Measurements from ENCODE around the gene OOSP4A.

DNA sequence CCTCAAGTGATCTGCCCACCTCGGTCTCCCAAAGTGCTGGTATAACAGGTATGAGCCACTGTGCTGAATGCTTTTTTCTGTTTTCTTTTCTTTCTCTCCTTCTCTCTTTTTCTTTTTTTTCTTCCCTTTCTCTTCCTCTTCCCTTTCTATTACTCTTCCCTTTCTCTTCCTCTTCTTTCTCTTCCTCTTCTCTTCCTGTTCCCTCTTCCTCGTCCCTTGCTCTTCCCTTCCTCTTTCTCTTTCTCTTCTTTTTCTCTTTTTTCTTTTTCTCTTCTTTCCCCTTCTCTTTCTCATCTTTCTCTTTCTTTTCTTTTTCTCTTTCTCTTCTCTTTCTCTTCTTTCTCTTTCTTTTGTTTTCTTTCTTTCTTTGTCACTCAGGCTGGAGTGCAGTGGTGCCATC lies 24.4 kb upstream of the OOSP4A start:
- TF ChIP-seq ZBTB17 (tag by site-specific recombination; IDR thresholded peaks at IDR 0.05) = no peak
- TF ChIP-seq, protein P1, sequence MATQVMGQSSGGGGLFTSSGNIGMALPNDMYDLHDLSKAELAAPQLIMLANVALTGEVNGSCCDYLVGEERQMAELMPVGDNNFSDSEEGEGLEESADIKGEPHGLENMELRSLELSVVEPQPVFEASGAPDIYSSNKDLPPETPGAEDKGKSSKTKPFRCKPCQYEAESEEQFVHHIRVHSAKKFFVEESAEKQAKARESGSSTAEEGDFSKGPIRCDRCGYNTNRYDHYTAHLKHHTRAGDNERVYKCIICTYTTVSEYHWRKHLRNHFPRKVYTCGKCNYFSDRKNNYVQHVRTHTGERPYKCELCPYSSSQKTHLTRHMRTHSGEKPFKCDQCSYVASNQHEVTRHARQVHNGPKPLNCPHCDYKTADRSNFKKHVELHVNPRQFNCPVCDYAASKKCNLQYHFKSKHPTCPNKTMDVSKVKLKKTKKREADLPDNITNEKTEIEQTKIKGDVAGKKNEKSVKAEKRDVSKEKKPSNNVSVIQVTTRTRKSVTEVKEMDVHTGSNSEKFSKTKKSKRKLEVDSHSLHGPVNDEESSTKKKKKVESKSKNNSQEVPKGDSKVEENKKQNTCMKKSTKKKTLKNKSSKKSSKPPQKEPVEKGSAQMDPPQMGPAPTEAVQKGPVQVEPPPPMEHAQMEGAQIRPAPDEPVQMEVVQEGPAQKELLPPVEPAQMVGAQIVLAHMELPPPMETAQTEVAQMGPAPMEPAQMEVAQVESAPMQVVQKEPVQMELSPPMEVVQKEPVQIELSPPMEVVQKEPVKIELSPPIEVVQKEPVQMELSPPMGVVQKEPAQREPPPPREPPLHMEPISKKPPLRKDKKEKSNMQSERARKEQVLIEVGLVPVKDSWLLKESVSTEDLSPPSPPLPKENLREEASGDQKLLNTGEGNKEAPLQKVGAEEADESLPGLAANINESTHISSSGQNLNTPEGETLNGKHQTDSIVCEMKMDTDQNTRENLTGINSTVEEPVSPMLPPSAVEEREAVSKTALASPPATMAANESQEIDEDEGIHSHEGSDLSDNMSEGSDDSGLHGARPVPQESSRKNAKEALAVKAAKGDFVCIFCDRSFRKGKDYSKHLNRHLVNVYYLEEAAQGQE (tag by site-specific recombination; IDR thresholded peaks at IDR 0.05) = no peak
- TF ChIP-seq, protein P2, sequence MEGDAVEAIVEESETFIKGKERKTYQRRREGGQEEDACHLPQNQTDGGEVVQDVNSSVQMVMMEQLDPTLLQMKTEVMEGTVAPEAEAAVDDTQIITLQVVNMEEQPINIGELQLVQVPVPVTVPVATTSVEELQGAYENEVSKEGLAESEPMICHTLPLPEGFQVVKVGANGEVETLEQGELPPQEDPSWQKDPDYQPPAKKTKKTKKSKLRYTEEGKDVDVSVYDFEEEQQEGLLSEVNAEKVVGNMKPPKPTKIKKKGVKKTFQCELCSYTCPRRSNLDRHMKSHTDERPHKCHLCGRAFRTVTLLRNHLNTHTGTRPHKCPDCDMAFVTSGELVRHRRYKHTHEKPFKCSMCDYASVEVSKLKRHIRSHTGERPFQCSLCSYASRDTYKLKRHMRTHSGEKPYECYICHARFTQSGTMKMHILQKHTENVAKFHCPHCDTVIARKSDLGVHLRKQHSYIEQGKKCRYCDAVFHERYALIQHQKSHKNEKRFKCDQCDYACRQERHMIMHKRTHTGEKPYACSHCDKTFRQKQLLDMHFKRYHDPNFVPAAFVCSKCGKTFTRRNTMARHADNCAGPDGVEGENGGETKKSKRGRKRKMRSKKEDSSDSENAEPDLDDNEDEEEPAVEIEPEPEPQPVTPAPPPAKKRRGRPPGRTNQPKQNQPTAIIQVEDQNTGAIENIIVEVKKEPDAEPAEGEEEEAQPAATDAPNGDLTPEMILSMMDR (tag by site-specific recombination; IDR thresholded peaks at IDR 0.05) = no peak
- TF ChIP-seq, protein P3, sequence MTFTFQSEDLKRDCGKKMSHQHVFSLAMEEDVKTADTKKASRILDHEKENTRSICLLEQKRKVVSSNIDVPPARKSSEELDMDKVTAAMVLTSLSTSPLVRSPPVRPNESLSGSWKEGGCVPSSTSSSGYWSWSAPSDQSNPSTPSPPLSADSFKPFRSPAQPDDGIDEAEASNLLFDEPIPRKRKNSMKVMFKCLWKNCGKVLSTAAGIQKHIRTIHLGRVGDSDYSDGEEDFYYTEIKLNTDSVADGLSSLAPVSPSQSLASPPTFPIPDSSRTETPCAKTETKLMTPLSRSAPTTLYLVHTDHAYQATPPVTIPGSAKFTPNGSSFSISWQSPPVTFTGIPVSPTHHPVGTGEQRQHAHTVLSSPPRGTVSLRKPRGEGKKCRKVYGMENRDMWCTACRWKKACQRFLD (tag by site-specific recombination; IDR thresholded peaks at IDR 0.05) = no peak
- TF ChIP-seq ZNF600 (tag by site-specific recombination; IDR thresholded peaks at IDR 0.05) = no peak
- TF ChIP-seq KLF16 (tag by site-specific recombination; IDR thresholded peaks at IDR 0.05) = no peak
- TF ChIP-seq, protein P4, sequence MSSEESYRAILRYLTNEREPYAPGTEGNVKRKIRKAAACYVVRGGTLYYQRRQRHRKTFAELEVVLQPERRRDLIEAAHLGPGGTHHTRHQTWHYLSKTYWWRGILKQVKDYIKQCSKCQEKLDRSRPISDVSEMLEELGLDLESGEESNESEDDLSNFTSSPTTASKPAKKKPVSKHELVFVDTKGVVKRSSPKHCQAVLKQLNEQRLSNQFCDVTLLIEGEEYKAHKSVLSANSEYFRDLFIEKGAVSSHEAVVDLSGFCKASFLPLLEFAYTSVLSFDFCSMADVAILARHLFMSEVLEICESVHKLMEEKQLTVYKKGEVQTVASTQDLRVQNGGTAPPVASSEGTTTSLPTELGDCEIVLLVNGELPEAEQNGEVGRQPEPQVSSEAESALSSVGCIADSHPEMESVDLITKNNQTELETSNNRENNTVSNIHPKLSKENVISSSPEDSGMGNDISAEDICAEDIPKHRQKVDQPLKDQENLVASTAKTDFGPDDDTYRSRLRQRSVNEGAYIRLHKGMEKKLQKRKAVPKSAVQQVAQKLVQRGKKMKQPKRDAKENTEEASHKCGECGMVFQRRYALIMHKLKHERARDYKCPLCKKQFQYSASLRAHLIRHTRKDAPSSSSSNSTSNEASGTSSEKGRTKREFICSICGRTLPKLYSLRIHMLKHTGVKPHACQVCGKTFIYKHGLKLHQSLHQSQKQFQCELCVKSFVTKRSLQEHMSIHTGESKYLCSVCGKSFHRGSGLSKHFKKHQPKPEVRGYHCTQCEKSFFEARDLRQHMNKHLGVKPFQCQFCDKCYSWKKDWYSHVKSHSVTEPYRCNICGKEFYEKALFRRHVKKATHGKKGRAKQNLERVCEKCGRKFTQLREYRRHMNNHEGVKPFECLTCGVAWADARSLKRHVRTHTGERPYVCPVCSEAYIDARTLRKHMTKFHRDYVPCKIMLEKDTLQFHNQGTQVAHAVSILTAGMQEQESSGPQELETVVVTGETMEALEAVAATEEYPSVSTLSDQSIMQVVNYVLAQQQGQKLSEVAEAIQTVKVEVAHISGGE (tag by site-specific recombination; conservative IDR thresholded peaks at IDR 0.05; ENCODE audit: low read depth) = no peak
- TF ChIP-seq ZNF266 (tag by site-specific recombination; IDR thresholded peaks at IDR 0.05; ENCODE audit: low read depth) = no peak
- TF ChIP-seq ZBTB8A (tag by site-specific recombination; IDR thresholded peaks at IDR 0.05) = no peak
- TF ChIP-seq ZNF776 (tag by site-specific recombination; IDR thresholded peaks at IDR 0.05; ENCODE audit: borderline replicate concordance) = no peak
- no peak for TF ChIP-seq ZNF157 (tag by site-specific recombination; IDR thresholded peaks at IDR 0.05)
- no peak for TF ChIP-seq BCL11A (tag by site-specific recombination; IDR thresholded peaks at IDR 0.05; ENCODE audit: low read depth)

Data from HEK293 (cell line).